SKM-1 (cell line): ENCODE measurements around the gene NAALADL2.
"Not testable (repeated sequence)": the region's sequence is repeated elsewhere in the genome, so short reads cannot be mapped to it uniquely, and the experiment has no call there.

Experiments
- DNase-seq: peaks from one replicate; lab custom pipeline; 2025; ENCODE audit not compliant: unreplicated experiment; lab: John Stamatoyannopoulos, UW

NAALADL2 gene

GRCh38 chr3:175552929-175553328, 693.8 kb downstream of the NAALADL2 start:
- DNase-seq, result no peak

DNA sequence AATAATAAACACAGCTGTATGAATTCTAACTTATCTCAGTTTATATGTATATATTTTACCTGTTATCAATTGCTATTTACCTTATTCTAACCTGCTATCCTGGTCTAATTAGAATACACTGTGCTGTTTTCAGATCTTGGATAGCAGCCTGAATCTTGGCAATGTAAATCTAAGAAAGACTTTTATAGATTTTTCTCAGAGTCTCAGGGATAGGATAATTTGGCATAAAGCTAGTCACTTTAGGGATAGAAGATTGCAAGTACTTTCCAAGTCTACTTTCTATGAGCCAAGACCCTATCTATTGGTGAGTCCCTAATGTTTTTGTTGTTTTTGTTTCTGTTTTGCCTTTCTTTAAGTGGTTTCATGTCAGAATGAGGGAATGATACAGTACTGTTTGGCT, 695.7 kb downstream of the NAALADL2 start:
- DNase-seq, result no peak

- no peak for DNase-seq
These were observed 699.1 kb downstream of the NAALADL2 start for GRCh38 chr3:175558261-175558660.

GRCh38 chr3:175564363-175564762, 705.2 kb downstream of the NAALADL2 start:
- no peak for DNase-seq

- no peak for DNase-seq
These were observed 712.0 kb downstream of the NAALADL2 start for GRCh38 chr3:175571096-175571495.

- no peak for DNase-seq
These were observed 714.1 kb downstream of the NAALADL2 start for GRCh38 chr3:175573226-175573625.

GRCh38 chr3:175580318-175580717, 721.2 kb downstream of the NAALADL2 start:
- no peak for DNase-seq

DNA sequence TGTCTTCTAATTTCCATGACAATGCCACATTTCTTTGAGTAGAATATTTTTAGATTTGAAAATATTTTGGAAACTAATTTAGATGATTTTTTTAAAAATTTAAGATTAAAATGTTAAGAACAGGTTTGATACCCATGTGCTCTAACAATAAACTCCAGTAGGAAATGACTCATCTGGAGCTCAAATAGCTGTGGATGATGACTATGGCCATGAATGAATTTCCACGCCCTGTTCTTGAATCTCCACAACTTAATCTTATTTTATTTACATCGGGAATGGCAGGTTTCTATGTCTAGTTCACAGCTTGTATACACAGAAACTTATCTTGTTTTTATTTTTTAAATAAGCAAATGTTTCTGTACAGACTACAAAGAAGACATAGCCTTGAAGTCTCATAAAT, 726.8 kb downstream of the NAALADL2 start:
- DNase-seq, result no peak

DNA sequence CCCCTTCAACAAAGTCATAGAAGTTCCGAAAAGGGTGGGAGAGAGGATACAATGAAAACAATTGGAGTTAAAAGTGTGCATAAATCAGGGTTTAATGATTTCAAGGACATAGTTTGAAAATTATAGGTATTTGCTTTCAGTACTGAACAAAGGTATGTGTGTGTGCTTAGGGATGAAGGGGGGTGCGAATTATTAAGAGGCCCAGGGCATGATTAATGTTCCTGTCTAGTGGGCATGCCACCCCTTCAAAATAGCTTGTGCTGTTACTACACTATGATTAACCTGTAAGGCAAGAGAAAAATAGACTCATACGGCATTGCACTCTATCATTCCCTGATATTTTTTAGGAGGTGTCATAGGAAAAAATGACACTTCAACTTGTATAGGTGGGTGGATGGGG, 731.6 kb downstream of the NAALADL2 start:
- DNase-seq, result no peak

- no peak for DNase-seq
These were observed 732.2 kb downstream of the NAALADL2 start for GRCh38 chr3:175591375-175591774.

DNA sequence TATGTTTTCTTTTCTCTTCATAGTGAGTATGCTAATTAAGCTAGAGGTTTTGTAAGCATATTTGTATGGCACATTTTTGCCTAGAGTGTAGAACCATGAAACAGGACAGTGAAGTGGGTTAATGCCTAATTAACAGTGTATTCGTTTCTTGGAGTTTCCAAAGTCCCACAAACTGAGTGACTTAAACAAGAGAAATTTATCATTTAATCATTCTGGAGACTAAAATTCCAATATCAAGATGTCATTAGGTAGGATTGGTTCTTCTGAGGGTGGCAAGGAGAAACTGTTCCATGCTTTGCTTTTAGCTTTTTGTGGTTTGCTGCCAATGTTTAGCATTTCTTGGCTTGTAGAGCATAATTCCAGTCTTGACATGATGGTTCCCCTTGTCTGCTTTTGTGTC, 734.2 kb downstream of the NAALADL2 start:
- no peak for DNase-seq

DNA sequence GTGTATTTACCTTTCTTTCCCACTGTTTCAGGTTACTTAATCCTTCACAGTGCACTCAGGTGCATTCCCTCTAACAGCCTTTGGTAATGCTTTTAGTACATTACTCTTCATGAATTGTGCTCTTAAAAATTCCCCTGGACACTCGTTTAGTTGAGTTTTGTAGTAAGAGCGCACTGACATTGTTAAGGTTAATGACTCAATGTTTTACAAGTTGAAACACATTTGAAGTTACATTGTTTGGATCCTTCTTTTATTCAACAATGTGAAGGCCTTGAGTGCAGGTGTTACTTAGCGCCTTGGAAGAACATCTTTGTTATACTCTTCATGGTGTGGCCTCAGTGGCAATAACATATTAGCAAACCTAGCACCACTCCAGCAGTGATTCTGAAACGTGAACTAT, 739.6 kb downstream of the NAALADL2 start:
- no peak for DNase-seq

DNA sequence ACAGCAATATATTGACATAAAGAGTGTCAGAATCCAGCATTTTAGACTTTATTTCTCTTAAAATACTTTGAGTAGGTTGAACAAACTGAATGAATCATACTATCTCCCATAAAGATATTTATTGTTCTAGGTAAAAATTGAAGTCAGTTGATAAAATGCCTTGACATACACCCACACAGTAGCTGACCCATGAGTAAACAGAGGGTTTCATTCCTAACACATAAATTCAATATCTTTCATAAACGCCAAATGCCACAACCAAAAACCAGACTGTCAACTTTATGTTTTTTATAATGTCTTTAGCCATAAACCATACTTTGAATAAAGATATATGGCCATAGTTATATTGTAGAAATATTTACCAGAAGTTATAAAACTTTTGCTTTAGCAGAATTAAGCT, 742.4 kb downstream of the NAALADL2 start:
- no peak for DNase-seq

GRCh38 chr3:175605851-175606250, 746.7 kb downstream of the NAALADL2 start:
- no peak for DNase-seq

GRCh38 chr3:175606650-175607318, 747.6 kb downstream of the NAALADL2 start:
- no peak for DNase-seq

DNA sequence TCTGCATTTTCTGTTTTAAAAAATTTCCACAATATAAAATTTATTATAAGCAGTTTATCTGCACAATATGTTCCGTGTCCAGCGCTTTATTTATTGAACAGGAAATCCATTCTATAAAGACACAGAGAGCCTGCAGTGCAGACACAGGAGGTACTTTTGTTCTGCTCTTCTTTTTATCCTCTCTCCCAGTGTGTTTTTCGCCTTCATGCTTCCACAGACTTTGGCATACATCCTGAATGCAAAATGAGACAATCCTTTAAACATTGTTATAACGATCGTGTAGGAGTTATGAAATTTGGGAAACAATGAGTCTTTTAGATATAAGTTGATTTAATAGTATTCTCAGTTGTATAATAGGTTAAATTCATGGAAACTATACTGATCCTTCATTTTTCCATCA, 749.2 kb downstream of the NAALADL2 start:
- DNase-seq, result no peak

DNA sequence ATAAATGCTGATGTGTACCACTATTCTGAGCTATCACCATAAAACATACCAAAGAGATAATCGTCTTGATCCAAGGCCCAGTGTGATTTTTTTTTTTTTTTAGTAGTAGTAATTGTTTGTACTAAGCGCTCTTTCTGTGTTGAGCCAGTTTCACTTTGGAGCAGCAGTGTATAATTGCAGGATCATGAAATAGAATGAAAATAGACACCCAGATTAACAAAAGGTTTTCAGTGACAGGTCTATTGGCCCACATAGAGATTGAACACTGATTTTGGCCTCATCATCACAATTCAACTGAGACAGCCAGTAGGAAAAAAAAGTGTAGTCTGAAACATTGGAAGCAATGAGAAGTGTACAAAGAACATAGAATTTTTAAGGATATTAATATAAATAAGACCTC, 749.8 kb downstream of the NAALADL2 start:
- no peak for DNase-seq

DNA sequence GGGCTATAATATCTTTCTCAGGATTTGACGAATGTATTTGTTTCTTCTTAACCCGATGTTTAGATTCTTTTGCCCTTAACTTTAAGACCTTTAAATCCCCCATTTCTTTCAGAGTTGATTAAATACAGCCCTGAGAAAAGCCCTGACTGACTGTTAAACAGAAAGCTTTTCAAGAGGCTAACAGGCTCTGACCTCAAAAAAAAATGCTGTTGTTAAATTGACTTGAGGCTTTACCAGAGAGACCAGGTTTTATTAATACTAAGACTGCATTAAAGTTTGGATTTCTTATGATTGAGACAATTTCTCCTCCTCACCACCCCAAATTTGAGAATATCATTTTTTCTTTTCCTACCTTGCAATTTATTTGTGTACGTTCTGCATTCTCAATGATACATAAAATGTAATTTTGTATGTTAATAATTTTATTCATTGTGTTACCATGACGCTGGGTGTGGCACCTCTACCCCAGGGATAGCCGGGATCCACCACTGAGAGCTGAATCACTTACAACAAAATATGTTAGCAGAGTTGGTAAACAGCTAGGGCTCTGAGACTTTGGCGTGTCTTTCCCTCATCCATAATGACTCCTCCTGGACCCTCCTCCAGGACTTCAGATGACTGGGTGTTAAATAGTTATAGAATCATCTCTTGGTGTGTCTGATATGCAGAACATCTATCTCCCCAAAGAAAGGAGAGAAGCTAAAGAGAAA, 753.5 kb downstream of the NAALADL2 start:
- DNase-seq, result no peak

GRCh38 chr3:175614107-175614506, 755.0 kb downstream of the NAALADL2 start:
- not testable (repeated sequence) for DNase-seq

- DNase-seq, result no peak
These were observed 758.1 kb downstream of the NAALADL2 start for GRCh38 chr3:175617247-175617646.

GRCh38 chr3:175619369-175619768, 760.2 kb downstream of the NAALADL2 start:
- DNase-seq, result no peak

DNA sequence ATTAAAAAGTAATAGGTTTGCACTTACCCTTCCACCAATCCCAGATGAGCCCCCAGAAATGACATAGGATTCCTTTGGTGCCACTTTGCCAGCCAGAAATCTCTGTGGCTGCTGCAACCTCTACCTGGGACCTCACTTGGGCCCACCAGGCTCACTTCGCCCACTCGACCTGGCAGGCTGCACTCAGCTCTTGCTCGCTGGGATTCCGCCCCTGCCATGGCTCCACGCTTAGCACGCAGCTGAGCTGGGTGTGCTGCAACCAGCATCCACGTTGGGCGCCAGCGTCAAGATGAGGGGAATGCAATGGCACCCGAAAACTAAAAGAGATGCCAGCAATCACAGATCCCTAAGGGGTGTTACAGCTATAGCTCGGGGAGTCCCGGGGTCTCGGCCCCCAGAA, 761.0 kb downstream of the NAALADL2 start:
- no peak for DNase-seq

DNA sequence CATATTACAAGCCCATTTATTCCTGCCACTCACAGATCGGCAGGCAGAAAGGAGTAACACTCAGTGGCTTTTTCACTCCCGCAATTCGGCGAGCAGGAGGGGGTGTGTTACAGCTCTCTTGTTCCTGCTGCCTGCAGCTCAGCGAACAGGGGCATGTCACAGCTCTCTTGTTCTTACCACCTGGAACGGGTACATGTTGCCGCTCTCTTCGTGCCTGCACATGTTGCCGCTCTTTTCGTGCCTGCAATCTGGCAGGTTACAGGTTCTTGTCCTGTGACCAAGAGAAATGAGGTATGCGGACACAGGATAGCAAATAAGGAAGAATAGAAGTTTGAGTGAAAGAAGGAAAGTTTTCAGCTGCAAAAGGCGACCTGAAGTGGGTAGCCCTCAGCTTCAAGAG, 761.4 kb downstream of the NAALADL2 start:
- DNase-seq, result no peak
